ENCODE results near the gene LAYN.

Gene LAYN

DNA sequence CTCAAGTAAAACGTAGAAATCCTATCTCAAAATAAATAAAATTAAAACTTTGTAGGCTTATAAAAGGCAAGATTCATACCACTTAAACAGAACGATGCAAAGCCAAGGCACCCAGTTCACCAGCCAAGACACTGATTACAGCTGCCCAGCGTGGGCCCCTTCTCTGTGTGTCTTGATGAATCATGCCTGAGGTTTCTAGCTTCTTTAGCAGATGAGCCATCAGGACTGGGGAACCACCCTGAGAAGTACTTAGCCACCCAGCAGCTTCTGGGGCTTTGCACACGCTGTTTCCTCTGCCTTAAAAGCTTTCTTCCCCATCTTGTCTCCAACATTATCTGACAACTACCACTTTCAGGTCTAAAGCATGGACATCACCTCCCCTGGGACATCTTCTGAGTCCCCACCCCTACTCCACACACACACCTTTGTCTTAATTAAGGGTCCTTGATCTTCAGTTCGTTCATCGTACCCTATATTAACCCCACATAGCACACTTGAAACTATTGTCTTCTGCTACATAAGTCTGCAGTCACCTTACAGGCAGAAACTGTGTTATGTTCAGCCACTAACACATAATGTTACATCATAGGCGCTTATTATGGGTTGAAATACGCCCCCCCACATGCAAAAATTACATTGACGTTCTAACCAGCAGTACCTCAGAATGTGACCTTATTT lies 8.7 kb upstream of the LAYN start:
- DNase-seq: peak in 1 of 2 donors; percentile 66

DNA sequence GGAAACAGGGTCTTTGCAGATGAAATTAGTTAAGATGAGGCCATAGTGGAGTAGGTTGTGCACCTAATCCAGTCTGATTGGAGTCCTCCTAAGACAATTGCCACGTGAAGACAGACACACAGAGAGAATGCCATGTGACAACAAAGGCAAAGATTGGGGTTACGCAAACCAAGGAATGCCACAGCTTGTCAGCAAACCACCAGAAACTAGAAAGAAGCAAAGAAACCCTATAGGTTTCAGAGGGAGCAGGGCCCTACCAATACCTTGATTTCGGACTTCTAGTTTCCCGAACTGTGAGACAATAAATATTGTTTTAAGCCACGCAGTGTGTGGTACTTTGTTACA lies 8.2 kb upstream of the LAYN start:
- DNase-seq: no peak

DNA sequence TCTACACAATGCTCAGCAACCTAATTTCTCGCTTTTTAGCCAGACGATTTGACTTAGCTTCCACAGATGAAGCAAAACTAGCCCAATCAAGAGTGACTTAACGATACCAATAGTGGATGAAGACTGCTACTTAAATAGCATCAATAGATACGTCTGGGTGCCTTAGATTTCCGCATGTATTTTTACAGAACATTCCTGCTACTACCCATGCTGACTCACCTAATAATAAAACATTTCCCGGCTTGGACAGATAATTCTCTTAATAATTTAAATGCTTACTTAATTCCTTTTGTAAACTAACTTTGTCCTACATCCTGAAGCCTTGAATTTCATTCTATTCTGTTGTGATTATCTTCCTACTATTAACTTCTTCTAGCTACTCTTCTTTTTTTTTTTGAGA lies 5.2 kb upstream of the LAYN start:
- no peak for DNase-seq

DNA sequence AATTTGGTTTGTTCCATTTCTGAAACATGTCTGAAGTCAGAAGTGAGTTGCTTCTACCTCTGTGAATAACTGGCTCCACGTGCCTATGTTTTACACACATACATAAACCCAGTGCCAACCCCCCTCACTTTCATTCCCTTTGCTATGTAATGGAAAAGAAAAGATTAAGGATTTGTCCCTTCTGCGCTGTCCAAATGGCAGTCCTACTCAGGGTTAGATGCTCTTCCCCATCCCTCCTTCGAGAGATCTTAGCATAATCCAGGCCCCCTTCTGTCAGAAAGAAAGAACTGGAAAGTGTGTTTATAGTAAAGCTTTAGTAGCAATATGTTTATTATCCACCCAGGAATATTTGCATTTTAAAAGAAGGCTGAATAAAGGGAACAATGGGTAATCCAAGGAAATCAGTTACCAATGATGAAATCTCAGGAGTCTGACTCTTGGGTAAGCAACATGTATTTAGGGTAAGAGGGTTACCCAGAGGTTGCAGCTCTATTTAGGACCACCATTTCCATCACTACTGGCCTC lies 3.1 kb upstream of the LAYN start:
- no peak for DNase-seq

DNA sequence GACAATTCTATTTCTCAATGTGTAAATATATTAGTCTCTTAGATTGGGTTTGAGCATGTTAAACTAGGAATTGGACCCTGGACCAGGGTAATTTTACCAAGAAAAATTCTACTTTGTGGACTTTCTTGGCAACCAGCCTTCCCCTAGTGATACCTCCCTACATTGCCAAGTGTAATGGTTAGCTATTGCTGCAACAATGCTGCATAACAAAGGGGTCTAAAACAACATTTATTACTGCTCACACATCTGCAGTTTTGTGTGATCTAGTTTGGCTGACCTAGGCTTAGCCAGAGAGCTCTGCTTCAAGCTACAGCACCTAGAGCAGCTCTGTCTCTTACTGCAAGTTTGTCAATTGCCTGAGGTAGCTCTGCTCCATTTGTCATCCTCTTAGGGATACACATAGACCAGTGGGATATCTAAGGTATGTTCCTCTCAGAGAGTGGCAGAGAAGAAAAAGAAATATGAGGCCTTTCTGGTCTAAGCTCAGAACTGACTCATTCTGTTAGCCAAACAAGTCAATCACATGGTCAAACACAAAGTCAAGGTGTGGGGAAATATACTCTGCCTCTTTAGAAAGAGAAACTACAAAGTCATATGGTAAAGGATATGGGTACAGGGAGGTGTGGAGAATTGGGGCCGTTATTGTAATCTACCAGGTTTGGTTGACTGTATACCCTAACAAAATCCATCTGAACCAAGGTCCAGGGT lies 2.0 kb upstream of the LAYN start:
- no peak for DNase-seq

DNA sequence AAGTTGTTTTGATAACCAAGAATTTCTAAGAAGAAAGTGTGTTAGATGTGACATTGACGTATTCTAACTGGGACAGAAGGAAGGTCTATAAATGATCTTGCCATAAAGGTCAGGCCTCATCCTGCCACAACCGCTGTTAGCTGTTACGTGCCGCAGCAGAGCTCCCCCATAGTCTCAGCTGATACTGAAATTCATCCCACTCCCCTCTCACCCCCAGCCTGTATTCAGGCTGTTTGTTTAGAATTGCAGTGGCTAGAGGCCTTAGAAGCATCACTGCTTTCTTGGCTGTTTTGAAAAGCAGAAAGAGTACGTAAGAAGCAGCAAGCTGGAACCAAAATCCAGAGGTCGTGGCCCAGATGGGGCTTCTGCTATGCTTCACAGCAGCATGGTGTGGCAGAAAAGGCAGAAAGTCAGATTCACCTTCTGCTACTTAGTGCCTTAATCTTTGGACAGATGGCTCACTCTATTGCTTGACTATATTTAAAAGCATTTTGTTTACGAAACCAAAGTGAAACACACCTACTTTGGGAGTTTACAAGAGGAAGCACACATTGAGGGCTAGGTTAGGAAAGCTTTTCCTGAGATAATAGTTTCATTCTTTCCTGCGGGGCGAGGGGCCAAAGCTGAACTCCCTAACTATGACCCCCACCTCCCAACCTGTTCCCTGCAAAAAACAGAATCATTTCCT lies 950 bp upstream of the LAYN start:
- DNase-seq: no peak

DNA sequence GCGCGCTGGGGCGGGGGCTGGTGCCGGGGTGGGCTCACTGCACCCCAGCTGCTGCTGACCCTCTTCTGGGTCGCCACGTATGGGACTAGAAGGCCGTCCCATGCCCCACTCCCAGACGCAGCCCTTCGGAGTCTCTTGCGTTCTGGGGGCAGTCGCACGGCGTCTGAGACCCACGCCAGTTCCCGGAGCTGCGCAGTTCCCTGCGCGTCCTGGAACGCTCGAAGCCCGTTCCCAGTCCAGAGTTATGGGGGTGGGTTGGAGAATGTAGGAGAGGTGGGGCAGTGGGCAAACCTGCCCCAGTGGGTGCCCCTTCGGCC lies 375 bp downstream of the LAYN start:
- DNase-seq: no peak

DNA sequence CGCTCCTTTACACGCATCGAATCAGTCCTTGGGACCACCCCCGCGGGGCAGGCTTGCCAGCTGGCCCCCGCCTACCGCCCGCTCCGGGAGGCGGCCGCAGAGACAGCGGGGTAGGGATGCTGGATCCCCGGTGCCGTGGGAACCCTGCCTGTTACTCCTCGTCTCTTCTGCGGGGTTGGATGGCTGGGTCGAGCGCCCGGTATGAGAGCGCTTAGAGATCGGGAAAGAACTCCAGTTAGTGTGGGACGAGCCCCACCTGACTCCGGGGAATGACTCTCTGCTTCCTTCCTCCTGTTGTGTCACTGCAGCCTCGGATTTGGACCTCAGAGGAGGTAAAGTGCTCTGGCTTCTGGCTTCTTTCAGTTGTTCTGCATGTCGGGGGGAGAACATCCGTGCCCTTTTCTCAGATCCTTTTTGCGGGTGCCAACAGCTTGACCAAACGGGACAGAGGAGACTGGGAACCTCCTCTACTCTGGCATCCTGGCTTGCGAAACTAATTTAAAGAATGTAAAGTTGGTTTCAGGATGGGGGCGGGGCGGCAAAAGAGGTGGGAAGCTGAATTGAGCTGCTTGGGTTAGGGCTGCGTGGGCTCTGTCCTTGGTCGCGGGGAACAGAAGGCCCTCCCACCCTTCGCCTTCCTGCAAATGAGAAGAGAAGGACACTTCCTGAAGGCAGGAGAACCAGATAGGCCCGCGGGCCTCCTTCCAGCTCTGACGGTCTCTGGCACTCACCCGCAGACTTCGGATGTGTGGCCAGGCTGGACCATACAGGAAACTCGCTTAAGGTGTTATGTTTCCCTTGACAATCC lies 938 bp downstream of the LAYN start:
- DNase-seq: no peak

DNA sequence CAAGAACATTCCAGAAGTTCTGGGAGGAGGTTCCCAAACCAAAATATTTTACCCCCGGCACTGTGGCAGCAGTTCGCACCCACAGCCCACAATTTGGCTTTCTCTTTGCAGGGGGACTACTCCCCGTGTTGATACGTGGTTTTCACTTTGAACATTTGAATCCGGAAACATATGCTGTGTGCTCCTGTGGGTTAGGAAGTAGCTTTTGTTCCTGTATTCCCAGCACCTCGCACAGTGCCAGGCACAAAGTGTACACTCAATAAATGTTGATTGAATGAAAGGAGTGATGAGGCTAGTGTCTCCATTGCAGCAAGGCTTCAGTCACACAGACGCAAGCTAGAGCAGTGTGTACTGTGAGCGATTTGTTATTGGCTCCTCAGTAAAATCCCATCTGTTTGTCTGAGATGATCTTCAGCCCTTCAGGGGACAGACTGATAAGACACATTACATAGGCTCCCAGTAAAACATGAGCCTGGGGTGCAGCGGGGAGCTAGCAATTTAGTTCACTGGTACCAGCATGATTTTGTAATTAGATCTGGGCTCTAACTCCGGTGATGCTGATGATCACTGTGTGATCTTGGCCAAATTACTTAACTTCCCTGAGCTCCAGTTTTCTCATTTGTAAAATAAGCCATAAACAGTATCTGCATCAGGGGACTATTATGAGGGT lies 2.2 kb downstream of the LAYN start:
- peak in 1 of 2 donors; percentile 16 for DNase-seq

DNA sequence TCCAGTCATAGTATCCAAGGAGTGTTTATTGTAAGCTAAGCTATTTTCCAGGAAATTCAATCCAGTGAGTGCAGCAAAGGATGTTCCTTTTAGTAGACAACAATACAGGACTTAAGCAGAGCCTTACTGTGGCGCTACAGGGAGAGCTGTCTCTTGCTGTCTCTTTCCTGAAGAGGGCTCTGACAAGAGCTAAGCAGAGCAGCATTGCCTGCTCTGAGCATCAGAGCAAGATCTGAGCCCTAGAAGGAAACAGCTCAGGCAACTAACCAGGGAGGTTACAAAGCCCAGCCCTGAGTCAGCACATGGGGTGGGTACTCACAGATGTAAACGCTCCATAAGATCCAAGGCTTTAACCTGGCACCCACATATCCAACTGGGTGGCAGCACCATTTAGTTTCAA lies 8.0 kb downstream of the LAYN start:
- DNase-seq: no peak

DNA sequence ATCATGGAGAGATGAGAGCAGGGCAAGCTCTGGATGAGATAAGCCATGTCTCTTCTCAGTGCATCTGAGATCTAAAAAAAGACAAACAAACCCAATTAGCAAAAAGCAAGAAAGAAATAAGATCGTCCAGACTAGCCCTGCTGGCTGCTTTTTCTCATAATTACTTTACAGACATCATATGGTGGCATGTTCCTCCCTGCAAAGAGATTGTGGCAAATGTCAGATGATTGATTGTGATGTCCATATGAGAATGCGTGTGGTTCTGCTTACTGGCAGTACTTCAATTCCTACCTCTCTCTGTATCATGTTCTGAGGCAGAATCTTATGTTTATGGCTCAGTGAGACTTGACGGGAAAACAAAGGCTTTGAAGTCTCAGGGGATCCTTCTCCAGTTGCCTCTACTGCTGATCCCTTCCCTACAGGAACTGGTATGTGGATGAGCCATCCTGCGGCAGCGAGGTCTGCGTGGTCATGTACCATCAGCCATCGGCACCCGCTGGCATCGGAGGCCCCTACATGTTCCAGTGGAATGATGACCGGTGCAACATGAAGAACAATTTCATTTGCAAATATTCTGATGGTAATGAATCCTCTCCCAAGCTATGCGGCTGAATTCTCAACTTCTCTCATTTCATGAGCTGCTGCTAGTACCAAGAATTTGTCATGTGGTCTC lies 8.8 kb downstream of the LAYN start:
- no peak for DNase-seq

DNA sequence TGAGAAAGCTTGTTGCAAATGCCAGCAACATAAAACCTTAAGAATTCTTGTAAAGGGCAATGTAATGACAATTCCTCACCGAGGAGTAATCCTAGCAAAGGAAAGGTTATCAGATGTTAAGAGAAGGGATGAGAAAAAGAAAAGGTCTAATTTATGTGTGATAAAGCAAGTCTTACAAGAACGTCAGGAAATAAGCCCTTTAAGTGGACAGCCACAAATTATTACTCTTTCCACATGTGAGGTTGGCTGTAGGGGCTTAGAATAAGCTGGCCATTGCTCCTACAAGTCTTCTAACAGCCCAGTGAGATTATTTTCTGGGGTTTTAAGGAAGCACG lies 9.3 kb downstream of the LAYN start:
- DNase-seq: no peak

DNA sequence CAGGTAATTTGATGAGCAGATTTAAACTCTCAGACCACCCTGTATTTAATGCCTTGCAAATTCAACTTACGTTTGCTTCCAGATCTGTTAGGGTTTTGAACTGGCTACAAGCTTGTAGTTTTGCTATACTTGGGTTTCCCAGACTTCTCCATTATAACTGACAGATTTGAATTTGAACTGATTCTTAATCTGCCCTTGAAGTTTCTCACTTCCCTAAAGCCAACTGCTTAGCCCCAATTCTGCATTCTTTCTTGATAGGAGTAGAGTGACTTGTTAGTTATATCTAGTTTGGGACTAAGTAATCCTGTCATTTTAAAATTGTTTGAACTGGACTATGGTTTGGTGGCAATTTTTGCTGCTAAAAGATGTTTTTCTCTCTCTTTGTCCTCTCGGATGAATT lies 9.7 kb downstream of the LAYN start:
- DNase-seq: no peak

DNA sequence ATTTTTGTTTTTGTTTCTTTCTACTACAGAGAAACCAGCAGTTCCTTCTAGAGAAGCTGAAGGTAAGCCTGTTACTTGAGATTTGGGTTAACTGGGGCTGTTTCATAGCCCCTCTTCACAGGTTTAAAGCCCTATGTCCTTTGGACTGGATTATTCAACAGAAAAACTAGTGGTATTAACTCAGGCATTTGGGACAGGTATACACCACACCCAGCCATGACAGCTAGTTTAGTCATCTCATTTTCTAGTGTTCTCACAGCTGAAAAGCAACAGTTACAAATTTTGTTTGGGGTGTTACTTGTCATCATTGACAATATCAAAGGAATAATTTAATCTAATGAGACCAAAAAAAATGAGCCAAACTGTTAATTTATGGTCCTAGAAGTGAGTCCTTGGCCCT lies 14.0 kb downstream of the LAYN start:
- DNase-seq: no peak

DNA sequence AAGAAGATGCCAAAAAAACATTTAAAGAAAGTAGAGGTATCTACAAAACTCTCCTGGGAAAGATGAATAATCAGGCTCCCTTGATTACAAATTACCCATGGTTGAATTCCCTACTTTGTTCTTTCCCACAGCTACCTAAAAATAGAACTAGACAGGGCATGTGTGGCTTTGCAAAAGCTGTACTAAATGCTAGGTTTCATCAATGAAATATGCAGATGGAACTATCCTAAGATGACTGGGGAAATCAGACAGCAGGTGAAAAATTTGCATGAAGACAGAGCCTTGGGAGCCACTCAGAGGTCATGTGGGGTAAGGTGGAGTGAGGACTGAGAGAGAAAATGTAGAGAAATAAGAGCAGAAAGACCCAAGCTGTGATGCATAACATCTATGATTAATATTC lies 14.7 kb downstream of the LAYN start:
- DNase-seq: no peak

DNA sequence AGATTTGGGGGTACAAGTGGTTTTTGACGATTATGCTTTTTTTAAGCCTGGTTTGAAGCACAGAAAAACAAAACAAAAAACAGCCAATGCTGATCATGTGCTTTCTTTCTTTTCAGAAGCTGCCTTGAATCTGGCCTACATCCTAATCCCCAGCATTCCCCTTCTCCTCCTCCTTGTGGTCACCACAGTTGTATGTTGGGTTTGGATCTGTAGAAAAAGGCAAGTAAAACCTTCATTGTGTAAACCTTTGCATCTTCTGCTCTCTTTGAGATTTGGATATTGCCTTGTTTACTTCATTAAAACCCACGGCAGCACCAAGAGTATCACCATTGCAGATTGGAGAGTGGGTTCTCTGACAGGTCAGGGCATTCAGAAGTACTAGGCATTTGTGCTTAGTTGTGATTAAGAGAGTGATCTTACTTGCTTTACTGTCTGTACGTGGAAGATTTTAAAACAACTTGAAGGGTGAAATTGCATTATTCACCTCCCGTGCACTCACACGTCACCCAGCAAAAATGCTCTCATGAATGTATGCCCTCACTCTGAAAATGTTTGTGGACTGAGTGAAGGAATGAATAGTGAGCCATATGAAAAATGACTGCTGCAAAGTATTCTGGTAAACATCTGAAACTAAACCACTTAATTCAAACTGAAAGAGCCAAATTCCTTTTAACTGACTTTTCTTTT lies 17.0 kb downstream of the LAYN start:
- no peak for DNase-seq

DNA sequence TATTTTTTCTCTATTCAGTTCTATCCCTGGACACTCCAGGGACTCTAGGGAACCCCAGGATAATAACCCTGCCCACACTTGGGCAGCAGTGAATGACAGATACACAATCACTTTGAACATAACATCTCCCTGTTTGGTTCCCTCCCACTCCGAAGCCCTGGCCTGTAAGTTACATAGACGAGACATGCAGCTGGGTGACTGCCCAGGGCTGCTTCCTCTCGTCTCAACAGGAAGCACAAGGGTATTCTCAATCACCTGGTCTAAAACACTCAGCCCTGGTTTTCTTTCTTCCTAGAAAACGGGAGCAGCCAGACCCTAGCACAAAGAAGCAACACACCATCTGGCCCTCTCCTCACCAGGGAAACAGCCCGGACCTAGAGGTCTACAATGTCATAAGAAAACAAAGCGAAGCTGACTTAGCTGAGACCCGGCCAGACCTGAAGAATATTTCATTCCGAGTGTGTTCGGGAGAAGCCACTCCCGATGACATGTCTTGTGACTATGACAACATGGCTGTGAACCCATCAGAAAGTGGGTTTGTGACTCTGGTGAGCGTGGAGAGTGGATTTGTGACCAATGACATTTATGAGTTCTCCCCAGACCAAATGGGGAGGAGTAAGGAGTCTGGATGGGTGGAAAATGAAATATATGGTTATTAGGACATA lies 19.4 kb downstream of the LAYN start:
- DNase-seq: no peak

DNA sequence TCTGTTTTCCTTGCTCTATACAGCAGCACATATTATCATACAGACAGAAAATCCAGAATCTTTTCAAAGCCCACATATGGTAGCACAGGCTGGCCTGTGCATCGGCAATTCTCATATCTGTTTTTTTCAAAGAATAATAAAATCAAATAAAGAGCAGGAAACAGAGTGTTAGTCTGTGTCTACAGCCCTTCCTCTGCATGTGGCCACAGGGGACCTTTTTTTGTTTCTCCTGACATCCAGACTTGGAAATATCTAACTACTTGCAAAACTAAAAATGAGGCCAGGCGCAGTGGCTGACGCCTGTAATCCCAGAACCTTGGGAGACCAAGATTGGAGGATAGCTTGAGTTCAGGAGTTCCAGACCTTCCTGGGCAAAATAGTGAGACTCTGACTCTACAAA lies 20.3 kb downstream of the LAYN start:
- DNase-seq: no peak

DNA sequence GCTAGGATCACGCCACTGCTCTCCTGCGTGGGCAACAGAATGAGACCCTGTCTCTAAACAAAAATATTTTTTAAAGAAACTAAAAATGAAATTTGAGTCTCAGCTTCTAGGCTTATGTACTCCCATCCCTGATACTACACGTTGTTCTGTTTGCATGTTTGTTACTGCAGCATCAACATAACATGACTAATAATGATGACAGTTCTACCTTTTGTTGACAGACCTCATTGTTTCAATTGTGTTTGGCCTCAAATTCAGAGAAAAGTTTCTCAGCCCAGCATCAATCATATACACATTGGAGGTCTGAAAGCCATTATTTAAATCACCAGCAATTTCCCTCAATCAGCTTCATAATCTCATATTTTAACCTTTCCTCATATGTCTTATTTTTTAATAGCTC lies 20.8 kb downstream of the LAYN start:
- DNase-seq: no peak

DNA sequence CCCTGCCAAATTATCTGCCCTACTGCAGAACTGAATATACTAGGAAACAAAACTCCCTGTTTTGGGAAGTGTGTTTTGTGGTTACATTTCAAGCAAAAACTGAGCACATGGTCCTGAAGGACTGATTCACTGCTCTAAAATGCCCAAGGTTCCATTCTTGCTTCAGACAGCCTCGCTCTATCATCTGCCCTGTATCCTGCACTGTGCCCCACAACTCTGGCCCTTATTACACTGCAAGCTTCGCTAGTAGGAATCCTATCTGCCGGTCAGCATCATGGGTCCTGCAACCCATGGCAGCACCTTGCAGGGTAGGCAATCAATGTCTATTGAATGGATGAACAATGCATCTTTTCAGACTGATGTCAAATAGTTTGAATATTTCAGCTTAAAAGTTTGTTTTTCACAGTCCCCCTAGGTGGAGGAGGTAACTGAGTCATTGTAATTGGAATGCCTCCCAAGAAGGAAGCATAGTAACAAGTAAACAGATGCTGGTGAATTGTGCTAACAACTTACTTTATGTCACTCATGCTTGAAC lies 21.3 kb downstream of the LAYN start:
- no peak for DNase-seq

Data from bone marrow (tissue), 2 donors.